Loucy (cell line): Measurements from ENCODE around the gene KLF2.

Experiments used
- H2AFZ ChIP-seq: fragments of 200-600 bp; sonication (generic); 2 replicates; pipeline ENCODE4 v1.6.0; 2016; ENCODE audit warnings: antibody characterized with exemption, mild to moderate bottlenecking, low read length, moderate library complexity
- H3F3A ChIP-seq: fragments of 200-600 bp; 2 replicates; pipeline ENCODE4 v1.6.0; 2016; ENCODE audit warnings: antibody characterized with exemption, low read depth, mild to moderate bottlenecking
- H3K27me3 ChIP-seq: fragments of 200-600 bp; sonication (generic); 2 replicates; pipeline ENCODE4 v1.6.1; 2014; ENCODE audit warnings: low read length, mild to moderate bottlenecking; ENCODE audit not compliant: insufficient read depth, poor library complexity, severe bottlenecking
- H3K36me3 ChIP-seq: fragments of 200-600 bp; sonication (generic); 2 replicates; pipeline ENCODE4 v1.6.1; 2016; ENCODE audit warnings: low read length; ENCODE audit not compliant: insufficient read depth
- H3K4me1 ChIP-seq: fragments of 200-600 bp; sonication (generic); 2 replicates; pipeline ENCODE4 v1.5.1; 2014; ENCODE audit warnings: low read length, mild to moderate bottlenecking; ENCODE audit not compliant: insufficient read depth, poor library complexity, severe bottlenecking
- H3K4me2 ChIP-seq: fragments of 200-600 bp; sonication (generic); 2 replicates; pipeline ENCODE4 v1.6.0; 2014; ENCODE audit warnings: antibody characterized with exemption, low read length, low read depth, mild to moderate bottlenecking; ENCODE audit not compliant: poor library complexity, severe bottlenecking
- H3K4me3 ChIP-seq: fragments of 200-600 bp; sonication (generic); 2 replicates; pipeline ENCODE4 v1.5.1; 2014; ENCODE audit warnings: low read length, mild to moderate bottlenecking, mixed read lengths; ENCODE audit not compliant: poor library complexity, severe bottlenecking
- H3K79me2 ChIP-seq: fragments of 200-600 bp; sonication (generic); 2 replicates; pipeline ENCODE4 v1.6.1; 2014; ENCODE audit warnings: low read length; ENCODE audit not compliant: insufficient read depth
- H3K9ac ChIP-seq: fragments of 200-600 bp; sonication (generic); 2 replicates; pipeline ENCODE4 v1.6.0; 2014; ENCODE audit warnings: mild to moderate bottlenecking, low read depth, low read length, moderate library complexity; ENCODE audit not compliant: poor library complexity, severe bottlenecking
- H3K9me2 ChIP-seq: fragments of 200-600 bp; sonication (generic); replicated peaks from 2 replicates; pipeline ENCODE4 v1.6.1; 2016; ENCODE audit warnings: low read depth, low read length, mixed read lengths
- H3K9me3 ChIP-seq: fragments of 200-600 bp; sonication (generic); 2 replicates; pipeline ENCODE4 v1.6.1; 2014; ENCODE audit warnings: mild to moderate bottlenecking, antibody characterized with exemption, low read length, low read depth; ENCODE audit not compliant: insufficient read depth
- H4K20me1 ChIP-seq: fragments of 200-600 bp; sonication (generic); 2 replicates; pipeline ENCODE4 v1.6.0; 2014; ENCODE audit warnings: antibody characterized with exemption, low read length, mild to moderate bottlenecking; ENCODE audit not compliant: insufficient read depth, poor library complexity, severe bottlenecking
- EZH2phosphoT487 ChIP-seq: fragments of 200-600 bp; IDR thresholded peaks from 2 replicates; pipeline ENCODE4 v1.6.1; 2018; ENCODE audit warnings: antibody characterized with exemption, mild to moderate bottlenecking, moderate library complexity, borderline replicate concordance
- TF ChIP-seq, protein P1 (sequence below): fragments of 200-600 bp; sonication (generic); conservative IDR thresholded peaks from 2 replicates; pipeline ENCODE4 v1.5.1; 2014; ENCODE audit warnings: mild to moderate bottlenecking, antibody characterized with exemption, low read length

Gene KLF2

DNA sequence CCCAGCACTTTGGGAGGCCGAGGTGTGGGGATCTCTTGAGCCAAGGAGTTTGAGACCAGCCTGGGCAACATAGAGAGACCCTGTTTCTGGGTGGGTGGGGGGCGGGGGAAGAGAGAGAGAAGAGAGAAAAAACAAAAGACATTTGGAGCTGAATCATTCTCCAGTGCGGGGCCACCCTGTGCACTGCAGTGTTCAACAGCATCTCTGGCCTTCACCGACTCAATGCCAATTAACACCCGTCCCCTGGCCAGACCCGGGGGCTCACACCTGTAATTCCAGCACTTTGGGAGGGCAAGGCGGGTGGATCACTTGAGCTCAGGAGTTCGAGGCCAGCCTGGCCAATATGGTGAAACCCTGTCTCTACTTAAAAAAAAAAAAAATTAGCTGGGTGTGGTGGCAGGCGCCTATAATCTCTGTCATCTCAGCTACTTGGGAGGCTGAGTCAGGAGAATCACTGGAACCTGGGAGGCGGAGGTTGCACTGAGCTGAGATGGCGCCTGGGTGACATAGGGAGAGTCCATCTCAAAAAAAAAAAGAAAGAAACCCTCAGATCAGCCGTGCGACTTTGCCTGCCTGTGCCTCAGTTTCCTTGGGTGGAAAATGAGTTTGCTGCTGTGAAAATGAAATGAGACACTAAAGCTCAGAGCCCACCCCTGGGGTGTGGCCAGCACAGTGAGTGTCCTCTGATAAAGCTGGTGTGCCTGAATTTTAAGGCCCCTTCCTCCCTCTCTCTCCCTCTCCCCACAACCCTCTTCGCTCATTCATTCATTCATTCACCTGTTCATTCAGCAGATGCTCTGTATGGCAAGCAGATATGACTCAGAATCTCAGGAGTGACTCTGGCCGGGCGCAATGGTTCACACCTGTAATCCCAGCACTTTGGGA is 6.4 kb downstream of the KLF2 start:
- H4K20me1 ChIP-seq: no peaks in the 10 kb centered on the region
- no peak overlapping the region for H3K4me3 ChIP-seq
- H3K4me2 ChIP-seq: no peak overlapping the region
- no peaks in the 10 kb centered on the region for H3K9me3 ChIP-seq
- no peaks in the 10 kb centered on the region for H3K27me3 ChIP-seq
- peaks cover 19% of the 10 kb centered on the region for H3K4me1 ChIP-seq
- no peak overlapping the region for H3K9ac ChIP-seq
- H2AFZ ChIP-seq: no peak overlapping the region
- no peaks in the 10 kb centered on the region for H3K9me2 ChIP-seq
- H3K79me2 ChIP-seq: no peaks in the 10 kb centered on the region
- TF ChIP-seq EZH2phosphoT487: no peak
- TF ChIP-seq, protein P1, sequence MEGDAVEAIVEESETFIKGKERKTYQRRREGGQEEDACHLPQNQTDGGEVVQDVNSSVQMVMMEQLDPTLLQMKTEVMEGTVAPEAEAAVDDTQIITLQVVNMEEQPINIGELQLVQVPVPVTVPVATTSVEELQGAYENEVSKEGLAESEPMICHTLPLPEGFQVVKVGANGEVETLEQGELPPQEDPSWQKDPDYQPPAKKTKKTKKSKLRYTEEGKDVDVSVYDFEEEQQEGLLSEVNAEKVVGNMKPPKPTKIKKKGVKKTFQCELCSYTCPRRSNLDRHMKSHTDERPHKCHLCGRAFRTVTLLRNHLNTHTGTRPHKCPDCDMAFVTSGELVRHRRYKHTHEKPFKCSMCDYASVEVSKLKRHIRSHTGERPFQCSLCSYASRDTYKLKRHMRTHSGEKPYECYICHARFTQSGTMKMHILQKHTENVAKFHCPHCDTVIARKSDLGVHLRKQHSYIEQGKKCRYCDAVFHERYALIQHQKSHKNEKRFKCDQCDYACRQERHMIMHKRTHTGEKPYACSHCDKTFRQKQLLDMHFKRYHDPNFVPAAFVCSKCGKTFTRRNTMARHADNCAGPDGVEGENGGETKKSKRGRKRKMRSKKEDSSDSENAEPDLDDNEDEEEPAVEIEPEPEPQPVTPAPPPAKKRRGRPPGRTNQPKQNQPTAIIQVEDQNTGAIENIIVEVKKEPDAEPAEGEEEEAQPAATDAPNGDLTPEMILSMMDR: no peak
- no peaks in the 10 kb centered on the region for H3F3A ChIP-seq
- no peaks in the 10 kb centered on the region for H3K36me3 ChIP-seq

DNA sequence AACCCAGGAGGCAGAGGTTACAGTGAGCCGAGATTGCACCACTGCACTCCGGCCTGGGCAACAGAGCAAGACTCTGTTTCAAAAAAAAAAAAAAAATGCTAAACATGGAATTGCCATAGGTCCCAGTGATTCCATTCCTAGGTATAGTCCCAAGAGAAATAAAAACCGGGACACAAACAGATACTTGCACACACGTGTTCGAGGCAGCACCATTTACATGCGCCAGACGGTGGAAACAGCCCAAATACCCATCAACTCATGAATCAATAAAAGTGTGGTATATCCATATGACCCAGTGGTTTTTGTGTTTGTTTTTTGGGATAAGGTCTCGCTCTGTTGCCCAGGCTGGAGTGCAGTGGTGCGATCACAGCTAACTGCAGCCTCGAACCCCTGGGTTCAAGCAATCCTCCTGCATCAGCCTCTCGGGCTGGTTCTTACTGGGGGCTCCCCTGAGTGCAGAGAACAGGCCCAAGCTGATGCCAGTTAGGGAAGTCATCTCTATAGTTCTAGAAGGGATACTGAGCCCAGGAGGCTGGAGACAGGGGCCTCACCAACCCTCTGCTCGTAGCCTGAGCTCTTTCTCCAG is 8.5 kb downstream of the KLF2 start:
- Histone ChIP-seq H4K20me1 (no peaks in the 10 kb centered on the region), H3K36me3 (no peaks in the 10 kb centered on the region), H3K27me3 (no peaks in the 10 kb centered on the region), H3K9me3 (no peaks in the 10 kb centered on the region), H3F3A (no peaks in the 10 kb centered on the region), H2AFZ (no peak overlapping the region), H3K9me2 (no peaks in the 10 kb centered on the region), H3K9ac (no peak overlapping the region), H3K79me2 (no peaks in the 10 kb centered on the region), H3K4me1 (peaks cover 14% of the 10 kb centered on the region), H3K4me3 (no peak overlapping the region), H3K4me2 (no peak overlapping the region)
- no peak for TF ChIP-seq EZH2phosphoT487
- TF ChIP-seq, protein P1: no peak

DNA sequence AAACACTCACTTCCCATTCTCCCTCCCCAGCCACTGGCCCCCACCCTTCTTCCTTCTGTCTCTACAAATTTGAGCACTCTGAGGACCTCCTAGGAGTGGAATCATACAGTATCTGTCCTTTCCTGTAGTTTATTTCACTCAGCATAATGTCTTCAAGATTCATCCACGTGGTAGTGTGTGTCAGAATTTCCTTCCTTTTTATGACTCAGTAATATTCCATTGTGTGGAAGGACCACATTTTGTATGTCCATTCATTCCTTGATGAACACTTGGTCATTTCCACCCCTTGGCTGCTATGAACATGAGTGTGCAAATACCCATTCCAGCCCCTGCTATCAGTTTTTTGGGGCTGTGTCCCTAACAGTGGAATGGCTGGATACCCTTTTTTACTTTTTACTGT is 9.8 kb downstream of the KLF2 start:
- Histone ChIP-seq H3K36me3 (no peaks in the 10 kb centered on the region), H3K4me2 (no peak overlapping the region), H3K9me2 (no peaks in the 10 kb centered on the region), H3K79me2 (no peaks in the 10 kb centered on the region), H3K4me1 (peaks cover 20% of the 10 kb centered on the region), H3F3A (no peaks in the 10 kb centered on the region), H4K20me1 (no peaks in the 10 kb centered on the region), H3K9ac (no peak overlapping the region), H3K4me3 (no peak overlapping the region), H2AFZ (no peak overlapping the region), H3K27me3 (no peaks in the 10 kb centered on the region), H3K9me3 (no peaks in the 10 kb centered on the region)
- TF ChIP-seq, protein P1: no peak
- TF ChIP-seq EZH2phosphoT487: no peak
